NOMO-1 treated with dmso at 0.1 percent for 144 hours (cell line): Measurements from ENCODE around the gene KCNMB1.

Experiments used
- DNase-seq: peaks from one replicate; lab custom pipeline; 2025; ENCODE audit not compliant: unreplicated experiment; lab: John Stamatoyannopoulos, UW

KCNMB1 gene

GRCh38 chr5:170345971-170346370 is 43.2 kb downstream of the KCNMB1 start:
- DNase-seq: no peak

DNA sequence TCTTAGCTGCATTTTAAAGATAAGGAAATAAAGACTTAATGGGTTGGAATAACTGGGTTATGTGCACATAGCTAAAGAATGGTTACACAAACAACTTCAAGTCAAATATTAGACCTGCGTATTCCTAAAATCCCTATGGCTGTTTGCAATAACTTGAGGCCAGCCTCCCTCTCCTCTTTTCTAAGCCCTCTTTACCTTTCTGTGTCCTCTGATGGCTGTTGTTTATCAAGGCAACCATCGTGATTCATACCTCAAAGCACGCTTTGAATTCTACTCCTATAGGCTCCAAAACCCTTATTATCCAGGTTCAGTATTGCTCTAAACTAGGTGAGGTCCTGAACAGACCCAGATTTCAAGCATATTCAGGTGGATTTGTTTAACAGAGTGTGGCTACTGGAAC is 46.0 kb downstream of the KCNMB1 start:
- DNase-seq: no peak

- DNase-seq: no peak
These were observed 46.9 kb downstream of the KCNMB1 start for GRCh38 chr5:170342153-170342725.

GRCh38 chr5:170341545-170341944 is 47.6 kb downstream of the KCNMB1 start:
- no peak for DNase-seq

- no peak for DNase-seq
These were observed 49.4 kb downstream of the KCNMB1 start for GRCh38 chr5:170339780-170340167.

DNA sequence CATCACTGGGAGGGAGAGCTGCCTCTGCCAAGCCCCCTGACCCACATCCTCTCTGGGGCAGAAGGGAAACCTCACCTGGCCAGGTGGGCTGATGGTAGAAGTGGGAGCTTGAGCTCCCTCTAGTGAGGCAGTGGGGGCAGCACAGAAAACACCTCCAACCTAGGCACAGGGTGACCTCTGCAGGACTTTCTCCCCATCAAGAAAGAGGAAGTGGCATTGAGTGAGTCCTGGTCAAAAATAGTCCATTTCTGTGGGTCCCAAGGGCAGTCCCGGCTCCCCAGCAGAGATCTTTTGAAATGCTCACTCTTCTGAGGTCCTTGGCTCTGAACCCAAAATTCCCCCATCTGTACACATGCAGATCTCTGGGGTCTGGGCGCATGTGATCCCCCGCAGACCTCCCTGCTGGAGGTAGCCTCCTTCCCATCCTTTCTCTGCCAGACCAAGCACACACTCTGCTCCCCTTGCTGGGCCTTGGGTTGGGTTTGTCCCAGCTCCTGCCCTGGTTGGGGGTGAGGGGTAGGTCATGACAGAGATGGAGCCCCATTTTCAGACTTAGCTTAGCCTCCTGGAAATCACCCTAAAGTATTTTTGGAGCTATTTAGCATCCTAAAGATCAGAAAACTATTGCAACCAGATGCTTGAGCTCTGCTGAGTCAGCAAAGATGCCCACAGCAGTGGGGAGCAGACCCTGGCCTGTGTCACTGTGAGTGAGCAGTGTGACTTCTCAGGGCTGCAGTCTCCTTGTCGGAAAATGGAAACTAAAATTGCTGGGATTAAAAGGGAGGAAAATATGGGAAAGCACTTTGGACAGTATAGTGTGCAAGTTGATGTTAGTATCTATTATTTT is 50.0 kb downstream of the KCNMB1 start:
- peak; percentile 59 for DNase-seq

DNA sequence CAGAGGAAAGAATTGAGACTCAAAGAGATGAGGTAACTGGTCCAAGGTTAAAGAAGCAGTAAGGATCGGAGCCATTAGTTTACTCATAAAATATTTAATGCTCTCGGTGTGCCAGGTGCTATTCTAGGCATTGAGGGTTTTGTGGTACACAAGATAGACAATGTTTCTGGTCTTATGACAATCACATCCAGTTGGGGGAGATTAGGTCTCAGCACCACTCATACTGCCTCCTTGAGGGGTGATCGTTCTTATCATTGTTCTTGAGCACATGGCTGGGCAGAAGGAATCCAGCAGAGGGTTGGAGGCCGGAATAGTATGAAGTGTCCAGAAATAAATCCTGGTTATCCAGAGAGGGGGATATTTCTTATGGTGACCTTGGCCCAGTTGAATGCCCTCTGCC is 50.9 kb downstream of the KCNMB1 start:
- DNase-seq: no peak

DNA sequence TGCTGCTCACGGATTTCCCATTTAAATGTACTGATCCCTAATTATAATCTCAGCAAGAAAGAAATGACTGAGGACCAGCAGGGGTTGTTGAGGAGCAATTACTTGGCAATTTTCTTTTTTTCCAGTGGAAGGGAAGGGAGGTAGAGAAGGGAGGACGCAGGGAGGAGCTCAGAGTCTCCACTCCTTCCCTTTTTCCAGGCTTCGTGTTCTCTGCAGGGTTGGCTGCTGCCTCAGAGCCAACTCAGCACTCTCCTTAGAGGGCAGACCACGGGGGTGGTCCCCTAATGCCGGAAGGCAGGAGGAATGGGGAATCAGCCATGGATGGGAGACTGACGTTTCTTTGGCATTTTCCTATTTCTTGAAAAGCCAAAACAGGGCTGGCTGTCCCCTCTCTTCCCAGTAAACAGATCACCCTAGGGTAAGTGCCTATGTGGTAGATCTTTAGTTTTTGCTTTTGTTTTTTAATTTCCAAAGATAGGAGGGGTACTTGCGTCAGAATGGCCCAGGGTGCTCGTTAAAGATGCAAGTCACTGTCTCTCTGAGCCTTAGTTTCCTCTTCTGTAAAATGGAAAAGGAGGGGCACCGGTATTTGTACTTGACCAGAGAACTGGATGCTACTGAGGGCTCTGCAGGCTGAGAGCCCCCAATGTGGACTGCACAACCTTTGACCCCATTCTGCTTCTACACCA is 52.0 kb downstream of the KCNMB1 start:
- DNase-seq: no peak

- no peak for DNase-seq
These were observed 53.1 kb downstream of the KCNMB1 start for GRCh38 chr5:170336065-170336464.

GRCh38 chr5:170334626-170335025 is 54.5 kb downstream of the KCNMB1 start:
- no peak for DNase-seq

GRCh38 chr5:170333161-170333910 is 55.8 kb downstream of the KCNMB1 start:
- peak; percentile 30 for DNase-seq

- no peak for DNase-seq
These were observed 57.1 kb downstream of the KCNMB1 start for GRCh38 chr5:170332058-170332457.

DNA sequence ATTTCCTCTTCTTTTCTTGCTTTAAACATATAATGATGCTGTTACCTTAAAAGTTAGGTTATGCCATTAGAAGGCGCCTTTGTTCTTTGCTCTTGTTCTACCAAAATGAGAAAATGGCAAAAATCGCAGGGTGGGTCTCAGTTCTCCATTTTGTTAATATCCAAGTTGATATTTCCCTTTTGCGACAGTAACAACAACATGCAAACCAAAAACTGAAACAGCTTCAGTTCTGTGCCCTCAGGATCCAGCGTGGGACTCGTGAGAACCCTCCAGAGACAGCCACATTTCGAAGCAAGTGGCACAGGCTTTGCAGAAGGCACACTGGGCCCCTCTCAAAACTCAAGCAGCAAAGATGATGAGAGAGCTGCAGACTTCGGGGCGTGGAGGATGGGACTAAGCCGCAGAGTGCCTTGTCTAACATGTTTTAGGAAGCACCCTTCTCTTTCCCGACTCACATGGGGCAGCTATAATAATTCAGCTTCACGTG is 58.6 kb downstream of the KCNMB1 start:
- DNase-seq: no peak

GRCh38 chr5:170329524-170329923 is 59.6 kb downstream of the KCNMB1 start:
- no peak for DNase-seq

- DNase-seq: no peak
These were observed 61.3 kb downstream of the KCNMB1 start for GRCh38 chr5:170327829-170328228.

GRCh38 chr5:170327168-170327567 is 62.0 kb downstream of the KCNMB1 start:
- DNase-seq: no peak
